Stimulated activated CD4-positive, alpha-beta T cell treated with anti-CD3 and anti-CD28 coated beads, Interleukin-2, amount 100 ng/mL, for 4 hours (primary cell): ENCODE measurements around the gene ZNF101.
A peak's percentile ranks its signal among the peaks of the same experiment; 100 is the strongest.

Experiments used
- DNase-seq: peaks from one replicate; pipeline ENCODE4 v3.0.0-alpha.2; 2020; ENCODE audit warnings: low read depth

The ZNF101 gene

DNA sequence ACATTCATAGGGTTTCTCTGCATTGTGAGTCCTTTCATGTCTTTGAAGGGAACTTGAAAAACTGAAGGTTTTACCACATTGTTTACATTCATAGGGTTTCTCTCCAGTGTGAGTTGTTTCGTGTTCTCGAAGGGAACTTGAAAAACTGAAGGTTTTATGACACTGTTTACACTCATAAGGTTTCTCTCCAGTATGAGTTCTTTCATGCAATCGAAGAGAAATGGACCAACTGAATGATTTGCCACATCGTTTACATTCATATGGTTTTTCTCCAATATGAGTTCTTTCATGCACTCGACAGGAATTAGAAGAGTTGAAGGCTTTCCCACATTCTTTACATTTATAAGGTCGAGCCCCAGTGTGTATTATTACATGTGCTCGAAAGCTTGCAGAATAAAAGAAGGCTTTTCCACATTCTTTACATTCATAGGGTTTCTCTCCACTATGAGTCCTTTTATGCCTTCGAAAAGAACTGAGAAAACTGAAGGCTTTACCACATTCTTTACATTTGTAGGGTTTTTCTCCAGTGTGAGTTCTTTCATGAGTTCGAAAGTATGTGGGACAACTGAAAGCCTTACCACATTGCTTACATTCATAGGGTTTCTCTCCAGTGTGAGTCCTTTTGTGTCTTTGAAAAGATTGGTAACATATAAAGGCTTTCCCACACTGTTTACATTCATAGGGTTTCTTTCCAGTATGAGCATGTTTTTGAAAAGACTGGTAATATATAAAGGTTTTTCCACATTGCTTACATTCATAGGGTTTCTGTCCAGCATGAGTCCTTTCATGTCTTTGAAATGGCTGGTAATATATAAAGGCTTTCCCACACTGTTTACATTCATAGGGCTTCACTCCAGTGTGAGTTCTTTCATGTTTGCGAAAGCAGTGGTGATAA lies 43.5 kb downstream of the ZNF101 start:
- no peak for DNase-seq

DNA sequence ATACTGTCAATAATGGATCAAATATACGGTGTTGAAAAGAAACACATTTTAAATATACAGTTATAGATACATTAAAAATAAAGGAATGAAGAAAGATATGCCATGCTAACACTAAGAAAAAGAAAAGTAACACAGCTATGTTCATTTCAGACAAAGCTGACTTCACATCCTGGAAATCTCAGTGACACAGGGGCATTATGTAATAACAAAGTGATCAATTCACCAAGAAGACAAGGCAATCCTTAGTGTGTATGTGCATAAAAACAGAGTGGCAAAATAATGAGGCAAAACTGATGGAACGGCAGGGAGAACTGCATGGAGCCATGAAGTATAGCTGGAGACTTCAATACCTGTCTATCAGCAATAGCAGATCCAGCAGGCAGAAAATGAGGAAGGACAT lies 51.2 kb downstream of the ZNF101 start:
- DNase-seq: no peak

DNA sequence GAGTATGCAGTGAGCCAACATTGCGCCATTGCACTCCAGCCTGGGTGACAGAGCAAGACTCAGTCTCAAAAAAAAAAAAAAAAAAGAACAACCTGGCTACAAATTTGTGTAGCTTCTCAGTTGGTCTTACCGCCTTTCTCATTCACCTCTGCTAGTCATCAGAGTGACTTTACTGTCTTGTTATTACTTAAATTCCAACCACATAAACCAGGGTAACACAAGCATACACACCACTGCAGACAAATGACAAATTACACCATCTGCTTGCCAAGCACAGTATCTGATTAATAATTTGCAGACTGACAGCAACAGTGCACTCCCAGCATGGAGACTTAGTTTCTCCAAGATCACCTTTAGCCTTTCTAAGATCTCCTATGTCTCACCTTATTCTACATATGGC lies 53.3 kb downstream of the ZNF101 start:
- no peak for DNase-seq

DNA sequence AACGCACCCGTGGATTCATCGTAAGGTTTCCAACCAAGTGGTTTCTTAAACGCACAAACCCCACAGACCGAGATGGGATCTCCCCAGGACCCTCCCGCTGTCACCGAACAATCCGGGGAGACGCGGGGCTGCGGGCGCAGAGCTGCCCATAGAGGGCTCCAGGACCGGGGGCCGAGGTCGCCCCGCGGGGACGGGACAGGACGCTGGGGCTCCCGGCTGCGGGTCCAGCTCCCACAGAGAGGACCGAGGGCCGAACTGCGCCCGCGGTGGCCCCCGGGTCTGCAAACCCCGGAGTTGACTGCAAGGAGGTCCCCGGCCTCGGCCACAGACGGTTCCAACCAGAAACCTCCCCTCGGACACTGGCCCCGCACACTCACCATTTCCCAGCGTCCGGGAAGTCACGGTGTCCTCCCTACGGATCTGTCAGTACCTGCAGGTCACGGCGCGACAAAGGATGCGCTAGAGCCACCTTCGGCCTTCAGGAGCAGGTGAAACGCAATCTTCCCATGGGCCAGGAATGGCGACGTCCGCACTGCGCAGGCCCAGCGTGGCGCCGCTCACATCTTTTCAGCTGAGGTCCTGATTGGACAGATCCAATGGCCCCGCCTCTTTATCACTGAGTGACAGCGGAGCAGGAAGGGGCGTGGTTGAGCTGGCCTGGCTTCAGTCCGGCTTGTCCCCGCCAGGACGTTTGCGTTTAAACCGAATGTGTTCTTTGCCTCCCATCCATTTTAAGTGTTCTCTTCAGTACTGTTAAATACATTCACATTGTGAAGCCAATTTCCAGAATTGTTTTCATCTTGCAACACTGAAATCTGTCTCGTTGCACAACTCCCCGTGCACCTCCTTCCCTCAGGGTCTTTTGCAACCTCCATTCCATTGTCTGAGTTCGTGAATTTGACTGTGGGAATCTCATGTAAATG lies 64.2 kb downstream of the ZNF101 start, which contains the start of gene ZNF14:
TSS of gene ZNF14 (minus strand) at position 534 of the 923 bp plus-strand sequence. CDS start at position 380, 154 bp downstream.
- peak; percentile 87 for DNase-seq
